HepG2 (cell line): Measurements from ENCODE around the gene TBC1D16. TPM values are rescaled to one million over a fixed set of nuclear protein-coding genes. Genes with fewer than 3 reads are reported as not detected.

Experiments used
- ATAC-seq: fragments of 200-7000 bp; cut with Tn5 transposase; 3 replicates; pipeline ENCODE4 v1.9.1; 2020; ENCODE audit warnings: mild to moderate bottlenecking, moderate library complexity
- BruUV-seq: library from RNA; stranded (reverse); fragments of 400-500 nt; replicated peaks from 2 replicates; lab custom pipeline; 2021; lab: Mats Ljungman, UMichigan
- CTCF ChIA-PET: fragments of 300-600 bp; formaldehyde crosslinking; extraction: SDS; loops from one replicate; lab custom pipeline; 2021; ENCODE audit warnings: low total read pairs, inconsistent platforms, low intra/inter-chr PET ratio; lab: Yijun Ruan, JAX
- POLR2A ChIA-PET: fragments of 350-600 bp; sonication (Branson Sonifier 250); formaldehyde crosslinking; loops from one replicate; lab custom pipeline; 2020; ENCODE audit warnings: antibody characterized with exemption, inconsistent platforms; lab: Yijun Ruan, JAX
- DNase-seq: peaks from one replicate; pipeline ENCODE4 v3.0.0-alpha.2; 2015; ENCODE audit warnings: low spot score
- FAIRE-seq: peaks from 3 replicates; lab custom pipeline; 2011; peaks lifted over from hg19 to GRCh38; lab: Jason Lieb, UNC
- H2AFZ ChIP-seq: one replicate; pipeline ENCODE4 v1.6.1; 2011; ENCODE audit warnings: low read length, inconsistent platforms
- H3K27ac ChIP-seq: fragments of 300-600 bp; 3 replicates; pipeline ENCODE4 v1.8.0; 2011; ENCODE audit warnings: mixed run types, mild to moderate bottlenecking, mixed read lengths, low read length, inconsistent platforms; ENCODE audit not compliant: insufficient read depth; ENCODE audit errors: extremely low read length
- H3K27me3 ChIP-seq, 2 experiments: fragments of 200-600 bp in 1 of 2; 2 replicates in 1 of 2; 3 replicates in 1 of 2; pipeline versions ENCODE4 v1.6.0 to v1.8.0; 2011; ENCODE audit warnings: low read length in 2 of 2, mild to moderate bottlenecking in 2 of 2, moderate library complexity in 2 of 2, inconsistent platforms in 1 of 2; ENCODE audit not compliant: insufficient read depth in 2 of 2, control insufficient read depth in 1 of 2
- H3K36me3 ChIP-seq, 2 experiments: fragments of 200-600 bp in 1 of 2; replicated peaks in 1 of 2; 2 replicates in 1 of 2; 3 replicates in 1 of 2; pipeline versions ENCODE4 v1.5.1 to v1.8.0; 2011; ENCODE audit warnings: low read length in 2 of 2, inconsistent platforms in 1 of 2; ENCODE audit not compliant: insufficient read depth in 2 of 2, control insufficient read depth in 1 of 2
- H3K4me1 ChIP-seq: 2 replicates; pipeline ENCODE4 v1.5.1; 2012; ENCODE audit warnings: low read length, inconsistent platforms; ENCODE audit not compliant: insufficient read depth
- H3K4me2 ChIP-seq: 2 replicates; pipeline ENCODE4 v1.6.0; 2011; ENCODE audit warnings: low read depth, low read length, inconsistent platforms
- H3K4me3 ChIP-seq, 3 experiments: fragments of 200-600 bp in 1 of 3; sonication (generic), shearing (Covaris generic) in 1 of 3; replicated peaks in 1 of 3; 2 replicates each; pipeline ENCODE4 v1.5.1; 2011 to 2016; ENCODE audit warnings: low read length in 3 of 3, inconsistent platforms in 2 of 3, low read depth in 2 of 3, mild to moderate bottlenecking in 2 of 3, control low read depth in 1 of 3, mixed read lengths in 1 of 3; ENCODE audit not compliant: insufficient read depth in 1 of 3
- H3K79me2 ChIP-seq: one replicate; pipeline ENCODE4 v1.6.1; 2011; ENCODE audit warnings: low read length, inconsistent platforms; ENCODE audit not compliant: insufficient read depth
- H3K9ac ChIP-seq: 2 replicates; pipeline ENCODE4 v1.6.0; 2011; ENCODE audit warnings: mild to moderate bottlenecking, low read depth, low read length, inconsistent platforms; ENCODE audit not compliant: insufficient read depth
- H3K9me3 ChIP-seq: 2 replicates; pipeline ENCODE4 v1.5.1; 2012; ENCODE audit warnings: mild to moderate bottlenecking, low read length
- H4K20me1 ChIP-seq: 2 replicates; pipeline ENCODE4 v1.6.0; 2011; ENCODE audit warnings: inconsistent platforms, mild to moderate bottlenecking, low read length, moderate library complexity; ENCODE audit not compliant: insufficient read depth
- GABPB1 ChIP-seq: IDR thresholded peaks from 2 replicates; pipeline ENCODE4 v1.6.1; 2016; ENCODE audit warnings: mild to moderate bottlenecking, missing genetic modification reagents, moderate library complexity, missing compliant biosample characterization
- HNF4G ChIP-seq, 2 experiments: sonication (generic) in 1 of 2; formaldehyde crosslinking in 1 of 2; IDR thresholded peaks; 2 replicates each; pipeline versions ENCODE4 v1.4.0 to v1.6.1; 2011 to 2020; ENCODE audit warnings: borderline replicate concordance in 2 of 2, low read depth in 2 of 2, mild to moderate bottlenecking in 2 of 2, low read length in 1 of 2, missing genetic modification reagents in 1 of 2, moderate library complexity in 1 of 2
- HNRNPL ChIP-seq: fragments of 200-400 bp; formaldehyde crosslinking; IDR thresholded peaks from 2 replicates; pipeline ENCODE4 v1.6.1; 2017; ENCODE audit warnings: mild to moderate bottlenecking, low read depth, low read length
- PRPF4 ChIP-seq: fragments of 200-400 bp; formaldehyde crosslinking; IDR thresholded peaks from 2 replicates; pipeline ENCODE4 v1.6.1; 2016; ENCODE audit warnings: low read length, low read depth; ENCODE audit not compliant: poor library complexity, severe bottlenecking
- RBM39 ChIP-seq: fragments of 200-400 bp; formaldehyde crosslinking; IDR thresholded peaks from one replicate; pipeline ENCODE4 v1.6.1; 2018; ENCODE audit warnings: antibody characterized with exemption, mild to moderate bottlenecking, low read depth, low read length; ENCODE audit not compliant: poor library complexity, severe bottlenecking
- ZBTB38 ChIP-seq: sonication (generic); formaldehyde crosslinking; IDR thresholded peaks from 2 replicates; pipeline ENCODE4 v1.5.1; 2020; ENCODE audit warnings: mild to moderate bottlenecking, missing genetic modification reagents
- ZNF446 ChIP-seq: sonication (generic); formaldehyde crosslinking; IDR thresholded peaks from 2 replicates; pipeline ENCODE4 v1.5.0; 2020; ENCODE audit warnings: mild to moderate bottlenecking, missing genetic modification reagents
- ZNF768 ChIP-seq: sonication (generic); formaldehyde crosslinking; IDR thresholded peaks from 2 replicates; pipeline ENCODE4 v1.4.0; 2020; ENCODE audit warnings: missing genetic modification reagents
- WGBS: methylation state at CpG from one replicate; pipeline ENCODE4 v1.1.6; 2017; ENCODE audit warnings: low lambda C conversion rate; 5-methylcytosine and 5-hydroxymethylcytosine counted together
- in situ Hi-C: cut with HindIII; loops from 2 replicates; pipeline ENCODE4 v1.10.0; 2017; ENCODE audit warnings: low pct_unique_long_range_greater_than_20kb; ENCODE audit not compliant: extremely low pct_ligation_motif_present
- intact Hi-C: fragments of 100-400 bp; cut with micrococcal nuclease; formaldehyde crosslinking; loops from one replicate; pipeline ENCODE4 v1.10.0; 2022; ENCODE audit not compliant: unreplicated experiment
- polyA plus RNA-seq, 8 experiments: library from polyadenylated mRNA; depleted of rRNA in 3 of 8; stranded (reverse) in 7 of 8; unstranded in 1 of 8; fragments of >200 nt; fragmentation: Illumina TruSeq in 4 of 8; extraction: Trizol in 4 of 8; gene quantifications; 2 replicates each; pipeline versions ENCODE4 v1.2.1 to v1.2.3, GENCODE V29; 2011 to 2016; ENCODE audit warnings: low read depth in 4 of 8, missing spikeins in 1 of 8, mixed read lengths in 1 of 8; ENCODE audit not compliant: insufficient read depth in 1 of 8
- total RNA-seq, 5 experiments: library from RNA; depleted of rRNA; stranded (reverse); fragments of >200 nt; fragmentation: Illumina TruSeq; extraction: Trizol; gene quantifications; 2 replicates each; pipeline ENCODE4 v1.2.3, GENCODE V29; 2016; ENCODE audit warnings: low read depth in 1 of 5
- TF ChIP-seq, protein P1 (sequence below): sonication (generic); formaldehyde crosslinking; IDR thresholded peaks from 2 replicates; pipeline ENCODE4 v1.4.0; 2020; ENCODE audit warnings: missing genetic modification reagents

Gene TBC1D16
- total and polyA plus RNA-seq, 2 of the 13 experiments (the other 11 are each of a cell fraction or from before 2014, with no cell fraction given) = 14.9 to 24.9 TPM

DNA sequence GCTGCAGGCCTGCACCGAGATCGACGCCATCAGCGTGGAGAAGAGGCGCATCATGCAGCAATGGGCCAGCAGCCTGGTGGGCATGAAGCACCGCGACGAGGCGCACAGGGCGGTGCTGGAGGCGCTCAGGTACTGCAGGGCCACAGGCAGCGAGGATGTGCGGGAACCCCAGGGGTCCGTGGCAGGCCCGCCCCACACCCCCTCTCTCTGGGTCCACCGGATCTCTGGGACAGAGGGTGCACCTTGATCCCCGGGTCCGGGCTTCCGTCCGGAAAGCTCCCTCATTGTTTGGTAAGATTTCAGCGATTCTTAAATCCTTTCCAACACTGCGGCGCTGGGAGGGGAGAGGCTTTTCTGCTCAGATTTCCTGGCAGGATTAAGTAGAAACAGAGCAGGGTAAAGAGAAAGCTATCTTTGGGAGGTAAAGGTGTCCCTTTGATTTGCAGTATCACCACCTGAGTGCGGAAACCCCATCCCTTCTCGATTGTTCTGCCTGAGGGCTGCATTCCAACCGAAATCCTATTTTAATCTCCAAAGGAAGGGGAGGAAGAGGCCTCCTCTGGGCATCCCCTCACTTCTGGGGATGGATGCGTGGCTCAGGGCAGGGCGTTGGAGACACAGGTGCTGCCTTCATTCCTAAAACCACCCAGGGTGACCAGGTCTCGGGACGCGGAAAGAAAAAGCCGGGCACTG, 30.0 kb upstream of the TBC1D16 start:
- BruUV-seq = no TSS peak
- no peaks in the 10 kb centered on the region for H3K9me3 ChIP-seq
- H3K36me3 ChIP-seq = no peaks in the 10 kb centered on the region
- no peaks in the 10 kb centered on the region for H3K79me2 ChIP-seq
- ChIA-PET CTCF (no interaction called here), POLR2A (no interaction called here)
- H3K4me1 ChIP-seq = peaks cover 52% of the 10 kb centered on the region
- in situ Hi-C loops = no loop called here
- no peak overlapping the region for H3K27ac ChIP-seq
- H2AFZ ChIP-seq = no peak overlapping the region
- intact Hi-C loops = no loop called here
- no peak overlapping the region for H3K4me2 ChIP-seq
- ATAC-seq (peak; percentile 8; the same call in 1 of the 3 replicates), DNase-seq (no peak), FAIRE-seq (no peak)
- H4K20me1 ChIP-seq = no peaks in the 10 kb centered on the region
- 0 out of 2 replicates have a peak, but pooled peaks have one; percentile 10 for TF ChIP-seq GABPB1 (CRISPR knock-in tag)
- no peak for TF ChIP-seq ZNF446 (CRISPR knock-in tag)
- peak; percentile 23; the same call in 1 of the 2 replicates for TF ChIP-seq ZNF768 (CRISPR knock-in tag)
- TF ChIP-seq HNRNPL = 0 out of 2 replicates have a peak, but pooled peaks have one; percentile 27
- TF ChIP-seq RBM39 = no peak
- peak; percentile 27 for TF ChIP-seq PRPF4
- TF ChIP-seq, protein P1, sequence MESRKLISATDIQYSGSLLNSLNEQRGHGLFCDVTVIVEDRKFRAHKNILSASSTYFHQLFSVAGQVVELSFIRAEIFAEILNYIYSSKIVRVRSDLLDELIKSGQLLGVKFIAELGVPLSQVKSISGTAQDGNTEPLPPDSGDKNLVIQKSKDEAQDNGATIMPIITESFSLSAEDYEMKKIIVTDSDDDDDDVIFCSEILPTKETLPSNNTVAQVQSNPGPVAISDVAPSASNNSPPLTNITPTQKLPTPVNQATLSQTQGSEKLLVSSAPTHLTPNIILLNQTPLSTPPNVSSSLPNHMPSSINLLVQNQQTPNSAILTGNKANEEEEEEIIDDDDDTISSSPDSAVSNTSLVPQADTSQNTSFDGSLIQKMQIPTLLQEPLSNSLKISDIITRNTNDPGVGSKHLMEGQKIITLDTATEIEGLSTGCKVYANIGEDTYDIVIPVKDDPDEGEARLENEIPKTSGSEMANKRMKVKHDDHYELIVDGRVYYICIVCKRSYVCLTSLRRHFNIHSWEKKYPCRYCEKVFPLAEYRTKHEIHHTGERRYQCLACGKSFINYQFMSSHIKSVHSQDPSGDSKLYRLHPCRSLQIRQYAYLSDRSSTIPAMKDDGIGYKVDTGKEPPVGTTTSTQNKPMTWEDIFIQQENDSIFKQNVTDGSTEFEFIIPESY = peak; percentile 98
- peak; percentile 58; the same call in 1 of the 2 replicates for TF ChIP-seq ZBTB38 (CRISPR knock-in tag)
- TF ChIP-seq HNF4G (IDR thresholded peaks at IDR 0.05; ENCODE audit: borderline replicate concordance, low read depth, low read length) = 0 out of 2 replicates have a peak, but pooled peaks have one; percentile 14
- no peak for TF ChIP-seq HNF4G (CRISPR knock-in tag; IDR thresholded peaks at IDR 0.05; ENCODE audit: borderline replicate concordance, low read depth)
- WGBS = 79% methylated on average over 31 of the region's 32 CpGs
- H3K27me3 ChIP-seq = no peaks in the 10 kb centered on the region
- no peak overlapping the region for H3K4me3 ChIP-seq
- no peak overlapping the region for H3K9ac ChIP-seq
